GM18511 (cell line): ENCODE data around the gene CPNE7.
"Not testable (repeated sequence)": the region's sequence is repeated elsewhere in the genome, so short reads cannot be mapped to it uniquely, and the experiment has no call there.

Experiments
- ATAC-seq: cut with Tn5 transposase; IDR thresholded peaks from one replicate; pipeline ENCODE4 v1.9.1; 2021; ENCODE audit warnings: mild to moderate bottlenecking, moderate library complexity; ENCODE audit not compliant: unreplicated experiment

CPNE7 gene

GRCh38 chr16:89565506-89566372 lies 9.8 kb upstream of the CPNE7 start:
- no peak for ATAC-seq

- no peak for ATAC-seq
Measured at GRCh38 chr16:89567656-89568594, 7.6 kb upstream of the CPNE7 start.

GRCh38 chr16:89569506-89570341 lies 5.8 kb upstream of the CPNE7 start:
- no peak for ATAC-seq

GRCh38 chr16:89570342-89570923 lies 5.1 kb upstream of the CPNE7 start:
- no peak for ATAC-seq

GRCh38 chr16:89570983-89571598 lies 4.5 kb upstream of the CPNE7 start:
- not testable (repeated sequence) for ATAC-seq

GRCh38 chr16:89571636-89572035 lies 3.9 kb upstream of the CPNE7 start:
- no peak for ATAC-seq

- ATAC-seq: no peak
Measured at GRCh38 chr16:89572073-89572484, 3.5 kb upstream of the CPNE7 start.

- no peak for ATAC-seq
Measured at GRCh38 chr16:89572485-89573205, 2.9 kb upstream of the CPNE7 start.

GRCh38 chr16:89573826-89574680 lies 1.5 kb upstream of the CPNE7 start:
- no peak for ATAC-seq

- no peak for ATAC-seq
Measured at GRCh38 chr16:89574681-89575246, 794 bp upstream of the CPNE7 start.

GRCh38 chr16:89576153-89577054 lies 846 bp downstream of the CPNE7 start:
- ATAC-seq: no peak

GRCh38 chr16:89577055-89577759 lies 1.6 kb downstream of the CPNE7 start:
- no peak for ATAC-seq

GRCh38 chr16:89579351-89579750 lies 3.8 kb downstream of the CPNE7 start:
- ATAC-seq: no peak

GRCh38 chr16:89581045-89581695 lies 5.6 kb downstream of the CPNE7 start:
- ATAC-seq: no peak

GRCh38 chr16:89581861-89582563 lies 6.5 kb downstream of the CPNE7 start:
- ATAC-seq: no peak
